OCI-LY7 (cell line): ENCODE results near the gene SPINK5. TPM values are rescaled to one million over a fixed set of nuclear protein-coding genes. Genes with fewer than 3 reads are reported as not detected.

Experiments used
- BruUV-seq: library from RNA; stranded (reverse); fragments of 400-500 nt; replicated peaks from 2 replicates; lab custom pipeline; 2021; lab: Mats Ljungman, UMichigan
- CTCF ChIA-PET: fragments of 300-600 bp; sonication (Branson Sonifier 250); formaldehyde crosslinking; loops from one replicate; lab custom pipeline; 2022; ENCODE audit warnings: antibody characterized with exemption; ENCODE audit not compliant: unreplicated experiment; lab: Charles Lee
- POLR2A ChIA-PET: fragments of 300-600 bp; sonication (Branson Sonifier 250); formaldehyde crosslinking; loops from one replicate; lab custom pipeline; 2022; ENCODE audit warnings: antibody characterized with exemption; lab: Charles Lee
- DNase-seq: peaks from one replicate; pipeline ENCODE4 v3.0.0-alpha.2; 2015; ENCODE audit warnings: low spot score
- H2AFZ ChIP-seq: fragments of 200-600 bp; sonication (generic), shearing (Covaris generic); 2 replicates; pipeline ENCODE4 v1.6.1; 2014; ENCODE audit warnings: mild to moderate bottlenecking, antibody characterized with exemption, low read length, moderate library complexity
- H3K27ac ChIP-seq: fragments of 200-600 bp; sonication (generic); 2 replicates; pipeline ENCODE4 v1.5.1; 2014; ENCODE audit warnings: mixed run types, low read depth, mild to moderate bottlenecking, moderate library complexity, low read length, inconsistent platforms; ENCODE audit not compliant: poor library complexity, severe bottlenecking
- H3K36me3 ChIP-seq: fragments of 200-600 bp; sonication (generic); 2 replicates; pipeline ENCODE4 v1.6.1; 2014; ENCODE audit warnings: mild to moderate bottlenecking, antibody characterized with exemption, low read length, moderate library complexity, mixed read lengths; ENCODE audit not compliant: insufficient read depth
- H3K4me1 ChIP-seq: fragments of 200-600 bp; sonication (generic); 2 replicates; pipeline ENCODE4 v1.5.1; 2014; ENCODE audit warnings: mild to moderate bottlenecking, low read length; ENCODE audit not compliant: insufficient read depth, poor library complexity, severe bottlenecking
- H3K4me2 ChIP-seq: fragments of 200-600 bp; sonication (generic); 2 replicates; pipeline ENCODE4 v1.6.1; 2014; ENCODE audit warnings: mild to moderate bottlenecking, low read length
- H3K4me3 ChIP-seq: fragments of 200-600 bp; sonication (generic); 2 replicates; pipeline ENCODE4 v1.5.1; 2014; ENCODE audit warnings: mild to moderate bottlenecking, low read depth, low read length; ENCODE audit not compliant: poor library complexity, severe bottlenecking
- H3K79me2 ChIP-seq: fragments of 200-600 bp; sonication (generic); 2 replicates; pipeline ENCODE4 v1.6.1; 2016; ENCODE audit warnings: low read depth, mild to moderate bottlenecking, low read length, moderate library complexity, mixed read lengths; ENCODE audit not compliant: insufficient read depth
- H3K9me2 ChIP-seq: fragments of 200-600 bp; sonication (generic); 2 replicates; pipeline ENCODE4 v1.6.1; 2016; ENCODE audit warnings: mild to moderate bottlenecking, low read length, mixed read lengths; ENCODE audit not compliant: insufficient read depth
- H3K9me3 ChIP-seq: fragments of 200-600 bp; sonication (generic); 2 replicates; pipeline ENCODE4 v1.6.1; 2014; ENCODE audit warnings: mild to moderate bottlenecking, mixed run types, low read length, mixed read lengths
- H4K20me1 ChIP-seq: fragments of 200-600 bp; sonication (generic); 2 replicates; pipeline ENCODE4 v1.6.1; 2014; ENCODE audit warnings: mild to moderate bottlenecking, antibody characterized with exemption, low read length, moderate library complexity, mixed read lengths; ENCODE audit not compliant: insufficient read depth
- EZH2phosphoT487 ChIP-seq: fragments of 200-600 bp; sonication (generic); IDR thresholded peaks from 2 replicates; pipeline ENCODE4 v1.6.1; 2018; ENCODE audit warnings: low read depth, borderline replicate concordance, mild to moderate bottlenecking, mixed run types, antibody characterized with exemption, low read length, moderate library complexity, mixed read lengths
- intact Hi-C: fragments of 100-400 bp; cut with micrococcal nuclease; formaldehyde crosslinking; loops from one replicate; pipeline ENCODE4 v1.10.0; 2022; ENCODE audit not compliant: unreplicated experiment
- total RNA-seq, 2 experiments: library from RNA; depleted of rRNA in 1 of 2; stranded (reverse); fragments of >200 nt in 1 of 2; shearing (Covaris generic) in 1 of 2; gene quantifications; 2 replicates each; pipeline ENCODE4 v1.2.3, GENCODE V29; 2014 to 2022
- TF ChIP-seq, protein P1 (sequence below): fragments of 200-600 bp; sonication (generic); conservative IDR thresholded peaks from 2 replicates; pipeline ENCODE4 v1.5.1; 2014; ENCODE audit warnings: mild to moderate bottlenecking, antibody characterized with exemption, low read length, moderate library complexity, mixed read lengths

SPINK5 gene
- total RNA-seq, 2 experiments from 2014 or later: not detected

DNA sequence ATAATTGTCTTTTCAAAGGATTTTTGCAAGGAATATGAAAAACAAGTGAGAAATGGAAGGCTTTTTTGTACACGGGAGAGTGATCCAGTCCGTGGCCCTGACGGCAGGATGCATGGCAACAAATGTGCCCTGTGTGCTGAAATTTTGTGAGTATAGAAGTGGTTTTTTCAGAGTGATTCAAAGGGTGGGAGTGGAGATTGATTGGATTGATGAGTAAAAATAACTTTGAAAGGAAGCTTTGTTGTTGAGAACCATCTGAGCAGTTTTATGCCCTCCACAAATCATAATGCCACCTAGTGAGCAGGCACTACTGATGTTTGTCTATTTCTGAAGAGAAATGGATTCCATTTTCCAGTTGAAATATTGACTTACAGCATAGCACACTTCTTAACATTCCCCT is 30.6 kb downstream of the SPINK5 start:
- BruUV-seq: no TSS peak
- POLR2A ChIA-PET: no interaction called here

GRCh38 chr5:148104226-148104625 is 40.4 kb downstream of the SPINK5 start:
- no peak overlapping the region for H3K4me2 ChIP-seq
- TF ChIP-seq, protein P1, sequence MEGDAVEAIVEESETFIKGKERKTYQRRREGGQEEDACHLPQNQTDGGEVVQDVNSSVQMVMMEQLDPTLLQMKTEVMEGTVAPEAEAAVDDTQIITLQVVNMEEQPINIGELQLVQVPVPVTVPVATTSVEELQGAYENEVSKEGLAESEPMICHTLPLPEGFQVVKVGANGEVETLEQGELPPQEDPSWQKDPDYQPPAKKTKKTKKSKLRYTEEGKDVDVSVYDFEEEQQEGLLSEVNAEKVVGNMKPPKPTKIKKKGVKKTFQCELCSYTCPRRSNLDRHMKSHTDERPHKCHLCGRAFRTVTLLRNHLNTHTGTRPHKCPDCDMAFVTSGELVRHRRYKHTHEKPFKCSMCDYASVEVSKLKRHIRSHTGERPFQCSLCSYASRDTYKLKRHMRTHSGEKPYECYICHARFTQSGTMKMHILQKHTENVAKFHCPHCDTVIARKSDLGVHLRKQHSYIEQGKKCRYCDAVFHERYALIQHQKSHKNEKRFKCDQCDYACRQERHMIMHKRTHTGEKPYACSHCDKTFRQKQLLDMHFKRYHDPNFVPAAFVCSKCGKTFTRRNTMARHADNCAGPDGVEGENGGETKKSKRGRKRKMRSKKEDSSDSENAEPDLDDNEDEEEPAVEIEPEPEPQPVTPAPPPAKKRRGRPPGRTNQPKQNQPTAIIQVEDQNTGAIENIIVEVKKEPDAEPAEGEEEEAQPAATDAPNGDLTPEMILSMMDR: no peak
- no peak for TF ChIP-seq EZH2phosphoT487
- intact Hi-C loops: no loop called here
- no TSS peak for BruUV-seq
- no peak overlapping the region for H2AFZ ChIP-seq
- H4K20me1 ChIP-seq: no peaks in the 10 kb centered on the region
- ChIA-PET POLR2A (no interaction called here), CTCF (no interaction called here)
- H3K27ac ChIP-seq: no peak overlapping the region
- H3K9me3 ChIP-seq: no peaks in the 10 kb centered on the region
- H3K4me3 ChIP-seq: no peak overlapping the region
- DNase-seq: no peak
- H3K79me2 ChIP-seq: no peaks in the 10 kb centered on the region
- no peaks in the 10 kb centered on the region for H3K9me2 ChIP-seq
- no peaks in the 10 kb centered on the region for H3K4me1 ChIP-seq
- no peaks in the 10 kb centered on the region for H3K36me3 ChIP-seq

More for the DNA sequence above, 30.6 kb downstream of the SPINK5 start:
- no peaks in the 10 kb centered on the region for H3K79me2 ChIP-seq
- H3K27ac ChIP-seq: no peak overlapping the region
- H3K36me3 ChIP-seq: no peaks in the 10 kb centered on the region
- no peaks in the 10 kb centered on the region for H4K20me1 ChIP-seq
- no peak overlapping the region for H3K4me3 ChIP-seq
- H3K4me1 ChIP-seq: no peaks in the 10 kb centered on the region
- intact Hi-C loops: no loop called here
- DNase-seq: no peak
- H2AFZ ChIP-seq: no peak overlapping the region
- H3K4me2 ChIP-seq: no peak overlapping the region
- no peaks in the 10 kb centered on the region for H3K9me2 ChIP-seq
- H3K9me3 ChIP-seq: no peaks in the 10 kb centered on the region
- no peak for TF ChIP-seq EZH2phosphoT487
- TF ChIP-seq, protein P1: no peak
- CTCF ChIA-PET: no interaction called here

- H3K79me2 ChIP-seq: no peaks in the 10 kb centered on the region
- no peaks in the 10 kb centered on the region for H3K4me1 ChIP-seq
- H3K9me2 ChIP-seq: no peaks in the 10 kb centered on the region
- H3K27ac ChIP-seq: no peak overlapping the region
- ChIA-PET CTCF (no interaction called here), POLR2A (no interaction called here)
- H3K36me3 ChIP-seq: no peaks in the 10 kb centered on the region
- H3K4me2 ChIP-seq: no peak overlapping the region
- H2AFZ ChIP-seq: no peak overlapping the region
- BruUV-seq: no TSS peak
- no peak for DNase-seq
- H3K9me3 ChIP-seq: no peaks in the 10 kb centered on the region
- intact Hi-C loops: no loop called here
- no peak overlapping the region for H3K4me3 ChIP-seq
- TF ChIP-seq, protein P1: 0 out of 2 replicates have a peak, but pooled peaks have one; percentile 12
- TF ChIP-seq EZH2phosphoT487: no peak
- H4K20me1 ChIP-seq: no peaks in the 10 kb centered on the region
These were observed 43.8 kb downstream of the SPINK5 start for GRCh38 chr5:148107608-148108007.
